Activated naive CD4-positive, alpha-beta T cell (primary cell): Measurements from ENCODE around the gene ZMIZ1.

Experiments
- DNase-seq, 4 experiments: peaks; one replicate each; lab custom pipeline; 2025; lab: John Stamatoyannopoulos, UW

ZMIZ1 gene

DNA sequence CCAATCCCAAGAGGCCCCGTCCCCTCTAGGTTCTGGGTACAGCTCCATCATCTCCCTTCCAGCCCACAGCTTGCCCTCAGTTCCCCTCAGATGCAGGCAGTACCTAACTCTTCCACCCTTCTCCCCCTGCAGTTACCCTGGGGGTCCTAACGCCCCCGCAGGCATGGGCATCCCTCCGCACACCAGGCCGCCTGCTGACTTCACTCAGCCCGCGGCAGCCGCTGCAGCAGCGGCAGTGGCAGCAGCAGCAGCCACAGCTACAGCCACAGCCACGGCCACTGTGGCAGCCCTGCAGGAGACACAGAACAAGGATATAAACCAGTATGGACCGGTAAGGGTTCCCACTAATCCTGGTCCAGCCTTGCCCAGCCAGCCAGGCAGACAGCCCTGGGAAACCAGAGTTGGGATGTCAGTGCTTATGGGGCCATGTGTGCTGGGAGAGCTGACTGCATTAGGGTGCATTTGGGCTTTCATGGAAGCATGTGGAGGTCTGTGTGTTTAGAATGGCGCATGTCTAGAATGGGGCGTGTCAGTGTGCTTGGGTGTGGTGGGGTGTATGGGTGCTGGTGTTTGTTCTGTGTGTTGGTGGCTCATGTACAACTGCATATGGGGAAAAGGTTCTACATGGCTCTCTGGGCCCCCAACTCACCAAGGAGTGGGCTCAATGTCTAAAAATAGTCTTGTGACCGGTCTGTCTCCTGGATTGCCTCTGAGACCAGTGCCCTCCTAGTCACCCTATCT is 223.4 kb downstream of the ZMIZ1 start:
- no peak for DNase-seq

DNA sequence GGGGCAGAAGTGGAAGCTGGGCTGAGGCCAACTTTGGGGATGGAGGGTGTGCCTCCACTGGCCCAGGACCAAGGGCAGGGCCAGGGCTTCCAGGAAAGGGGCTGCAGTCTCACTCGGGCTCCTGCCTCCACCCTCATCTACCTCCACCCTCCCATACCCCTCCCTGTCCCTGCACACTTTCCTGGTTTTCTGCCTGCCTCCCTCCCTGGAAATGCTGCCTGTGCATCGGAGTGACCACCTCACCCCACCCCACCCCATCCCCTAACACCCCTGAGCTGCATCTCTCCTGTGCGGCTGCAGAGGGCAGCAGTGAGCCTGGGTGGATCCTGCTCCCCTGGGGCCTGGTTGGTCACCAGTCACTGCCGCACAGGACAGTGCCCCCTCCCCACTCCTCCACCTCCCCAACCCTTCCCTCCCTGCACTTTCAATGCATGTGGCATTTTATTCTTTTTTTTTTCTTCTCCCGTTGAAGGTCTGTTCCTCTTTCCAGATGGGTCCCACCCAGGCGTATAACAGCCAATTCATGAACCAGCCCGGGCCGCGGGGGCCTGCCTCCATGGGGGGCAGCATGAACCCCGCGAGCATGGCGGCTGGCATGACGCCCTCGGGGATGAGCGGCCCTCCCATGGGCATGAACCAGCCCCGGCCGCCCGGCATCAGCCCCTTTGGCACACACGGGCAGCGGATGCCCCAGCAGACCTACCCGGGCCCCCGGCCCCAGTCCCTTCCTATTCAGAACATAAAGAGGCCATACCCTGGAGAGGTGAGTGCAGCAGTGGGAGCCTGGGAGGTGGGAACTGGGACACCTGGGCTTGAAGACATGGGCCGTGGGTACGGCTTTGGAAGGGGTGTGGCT is 224.4 kb downstream of the ZMIZ1 start:
- DNase-seq, result peak in 1 of 4 experiments; percentile 7

GRCh38 chr10:79293841-79294581 is 225.2 kb downstream of the ZMIZ1 start:
- no peak for DNase-seq

GRCh38 chr10:79295563-79295962 is 226.8 kb downstream of the ZMIZ1 start:
- DNase-seq, result no peak

DNA sequence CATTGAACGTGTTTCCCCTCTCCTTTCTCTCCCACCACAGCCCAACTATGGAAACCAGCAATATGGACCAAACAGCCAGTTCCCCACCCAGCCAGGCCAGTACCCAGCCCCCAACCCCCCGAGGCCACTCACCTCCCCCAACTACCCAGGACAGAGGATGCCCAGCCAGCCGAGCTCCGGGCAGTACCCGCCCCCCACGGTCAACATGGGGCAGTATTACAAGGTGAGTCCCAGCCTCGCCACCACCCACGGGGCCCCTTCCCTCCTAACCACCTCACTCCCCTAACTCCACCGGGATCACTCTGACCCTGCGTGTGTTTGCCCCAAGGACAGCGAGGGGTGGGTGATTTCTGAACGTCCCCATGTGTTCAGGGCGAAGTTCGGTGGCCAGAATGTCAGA is 227.7 kb downstream of the ZMIZ1 start:
- no peak for DNase-seq

- DNase-seq, result no peak
Observed at GRCh38 chr10:79298403-79299244, 229.9 kb downstream of the ZMIZ1 start.

DNA sequence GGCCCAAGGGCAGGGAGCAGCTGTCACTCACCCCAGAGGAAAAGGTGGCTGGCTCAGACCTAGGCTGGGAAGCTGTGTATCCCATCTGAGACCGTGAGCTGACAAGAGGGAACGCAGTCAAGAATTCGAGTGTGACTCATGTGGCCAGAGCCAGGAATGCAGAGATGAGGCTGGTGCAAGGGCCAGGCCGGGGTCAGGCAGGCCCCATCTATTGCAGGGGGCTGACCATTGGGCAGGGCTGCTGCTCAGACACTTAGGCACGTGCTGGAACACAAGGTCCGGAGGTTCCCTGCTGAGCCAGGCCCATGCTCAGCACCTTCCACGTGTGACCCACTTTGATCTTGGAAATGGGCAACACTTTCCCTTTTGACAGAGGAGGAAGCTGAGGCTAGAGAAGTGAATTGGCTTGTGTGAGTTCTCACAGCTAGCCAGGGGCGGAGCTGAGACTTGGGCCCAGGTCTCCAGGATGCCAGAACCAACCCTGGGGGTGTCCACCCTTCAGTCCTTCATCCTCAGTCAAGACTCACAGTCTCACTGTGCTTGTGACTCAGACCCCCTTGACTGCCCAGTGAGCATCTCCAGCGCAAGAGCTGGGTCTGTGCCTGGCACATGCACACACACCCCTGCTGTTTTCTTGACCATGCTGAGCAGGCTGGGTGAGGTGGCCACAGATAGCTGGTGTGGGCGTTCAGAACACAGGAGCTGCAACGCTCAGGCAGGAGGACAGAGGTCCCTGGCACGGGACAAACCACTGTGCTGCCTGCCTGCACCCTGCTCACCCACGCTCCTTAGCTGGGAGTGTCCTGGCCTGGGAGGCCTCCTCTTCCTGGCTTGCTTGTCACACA is 230.9 kb downstream of the ZMIZ1 start:
- no peak for DNase-seq

DNA sequence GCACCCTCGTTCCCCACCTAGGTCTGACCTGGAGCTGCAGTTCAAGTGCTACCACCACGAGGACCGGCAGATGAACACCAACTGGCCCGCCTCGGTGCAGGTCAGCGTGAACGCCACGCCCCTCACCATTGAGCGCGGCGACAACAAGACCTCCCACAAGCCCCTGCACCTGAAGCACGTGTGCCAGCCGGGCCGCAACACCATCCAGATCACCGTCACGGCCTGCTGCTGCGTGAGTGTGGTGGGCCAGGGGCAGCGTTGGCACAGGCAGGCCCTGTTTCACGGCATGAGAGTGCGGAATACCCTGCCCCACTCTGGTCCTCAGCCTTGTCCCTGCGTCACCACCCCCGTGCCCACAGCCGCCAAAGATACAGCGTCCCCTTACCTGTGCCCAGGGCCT is 231.9 kb downstream of the ZMIZ1 start:
- DNase-seq, result no peak

DNA sequence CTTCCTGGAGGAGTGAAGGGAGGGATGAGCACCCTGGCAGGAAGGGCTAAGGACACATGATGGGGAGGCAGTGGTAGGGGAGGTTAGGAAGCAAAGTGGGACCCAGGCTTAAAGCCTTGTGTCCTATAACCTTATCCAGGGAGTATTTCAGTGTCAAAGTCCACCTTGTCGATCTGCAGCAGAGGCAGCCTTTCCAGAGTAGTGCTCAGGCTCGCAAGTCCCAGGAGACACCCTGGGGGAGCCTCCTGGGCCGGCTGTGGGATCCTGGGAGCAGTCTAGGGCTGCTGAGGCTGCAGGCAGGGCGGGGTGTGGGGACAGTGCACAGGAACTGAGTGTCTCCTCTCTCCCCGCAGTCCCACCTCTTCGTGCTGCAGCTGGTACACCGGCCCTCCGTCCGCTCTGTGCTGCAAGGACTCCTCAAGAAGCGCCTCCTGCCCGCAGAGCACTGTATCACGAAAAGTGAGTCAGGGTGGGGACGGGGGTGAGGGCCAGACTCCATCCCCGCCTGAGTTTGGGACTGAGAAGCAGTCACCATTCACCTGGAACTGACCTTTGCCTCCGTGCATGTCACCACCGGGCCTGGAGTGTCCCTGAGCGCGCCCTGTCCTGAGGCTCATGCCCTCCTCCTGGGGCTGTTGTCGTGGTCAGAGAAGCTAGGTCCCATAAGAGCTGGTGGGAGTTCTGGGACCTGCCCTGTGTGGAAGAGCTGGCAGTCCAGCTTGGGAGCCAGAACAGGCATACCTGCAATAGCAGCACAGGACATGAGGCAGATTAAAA is 233.2 kb downstream of the ZMIZ1 start:
- no peak for DNase-seq

DNA sequence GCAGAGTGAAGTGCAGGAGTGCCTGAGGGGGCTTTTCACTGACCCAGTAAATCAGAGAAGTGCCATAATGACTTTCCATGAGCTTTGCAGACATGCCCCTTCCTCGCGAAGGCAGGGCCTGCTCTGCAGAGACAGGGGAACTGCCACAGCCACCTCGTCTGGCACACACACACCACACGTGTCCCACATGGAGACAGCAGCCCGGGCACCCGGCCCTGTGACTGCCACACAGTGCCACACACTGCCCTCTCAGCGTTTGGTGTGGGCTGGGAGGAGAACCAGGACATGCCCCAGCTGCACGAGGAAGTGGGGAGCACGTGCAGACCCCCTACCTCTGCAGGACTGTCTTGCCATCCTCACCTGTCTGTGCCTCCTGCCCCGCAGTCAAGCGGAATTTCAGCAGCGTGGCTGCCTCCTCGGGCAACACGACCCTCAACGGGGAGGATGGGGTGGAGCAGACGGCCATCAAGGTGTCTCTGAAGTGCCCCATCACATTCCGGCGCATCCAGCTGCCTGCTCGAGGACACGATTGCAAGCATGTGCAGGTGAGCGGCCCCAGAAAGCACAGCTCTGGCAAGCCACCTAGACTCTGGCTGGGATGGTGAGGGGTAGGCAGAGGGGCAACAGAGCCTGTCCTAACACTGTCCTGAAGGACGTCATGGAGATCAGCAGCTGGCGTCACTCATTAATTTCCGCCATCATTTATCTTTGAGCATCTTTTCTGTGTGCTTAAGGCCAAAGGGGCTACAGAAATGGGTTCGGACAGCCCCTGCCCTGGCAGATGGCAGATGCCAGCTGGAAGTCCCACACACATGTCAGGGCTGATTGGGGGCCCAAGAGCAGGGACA is 235.1 kb downstream of the ZMIZ1 start:
- no peak for DNase-seq

GRCh38 chr10:79304479-79305087 is 235.8 kb downstream of the ZMIZ1 start:
- DNase-seq, result no peak

DNA sequence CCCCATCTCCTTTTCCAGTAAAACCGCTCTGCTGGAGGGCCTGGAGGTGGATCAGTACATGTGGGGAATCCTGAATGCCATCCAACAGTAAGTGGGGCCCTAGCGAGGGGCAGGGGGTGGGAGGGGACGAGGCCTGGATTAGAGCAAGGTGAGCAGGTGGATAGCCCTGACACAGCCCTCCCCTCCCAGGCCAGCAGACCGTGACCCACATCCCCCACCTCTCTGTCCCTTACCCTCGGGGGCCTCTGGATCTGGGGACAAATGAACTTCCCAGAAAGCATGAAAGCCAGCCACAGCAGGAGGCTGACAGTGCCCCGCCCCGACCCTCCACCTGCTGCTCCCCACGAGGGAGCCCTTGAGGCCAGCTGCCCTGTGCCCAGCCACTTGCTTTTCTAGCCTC is 236.7 kb downstream of the ZMIZ1 start:
- DNase-seq, result no peak

- no peak for DNase-seq
Observed at GRCh38 chr10:79305988-79306387, 237.2 kb downstream of the ZMIZ1 start.

GRCh38 chr10:79306644-79307220 is 238.0 kb downstream of the ZMIZ1 start:
- no peak for DNase-seq

DNA sequence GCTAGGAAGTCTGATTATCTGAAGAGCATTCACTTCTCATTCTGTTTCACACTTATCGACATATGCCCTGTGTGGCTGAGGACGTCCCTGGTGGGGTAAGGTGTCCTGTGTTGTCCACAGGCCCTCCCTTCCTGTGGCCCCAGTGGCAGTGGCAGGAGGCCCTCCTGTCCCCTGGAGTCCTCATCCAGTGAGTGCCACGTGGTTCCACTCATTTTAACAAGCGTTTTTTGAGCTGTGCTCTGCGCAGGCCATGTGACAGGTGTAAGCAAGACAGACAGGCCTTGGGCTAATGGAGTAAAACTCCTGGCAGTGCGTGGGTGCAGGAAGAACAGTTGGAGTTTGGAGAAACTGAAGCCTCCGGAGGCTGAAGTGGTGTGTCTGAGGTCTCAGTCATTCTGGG is 239.2 kb downstream of the ZMIZ1 start:
- DNase-seq, result no peak

DNA sequence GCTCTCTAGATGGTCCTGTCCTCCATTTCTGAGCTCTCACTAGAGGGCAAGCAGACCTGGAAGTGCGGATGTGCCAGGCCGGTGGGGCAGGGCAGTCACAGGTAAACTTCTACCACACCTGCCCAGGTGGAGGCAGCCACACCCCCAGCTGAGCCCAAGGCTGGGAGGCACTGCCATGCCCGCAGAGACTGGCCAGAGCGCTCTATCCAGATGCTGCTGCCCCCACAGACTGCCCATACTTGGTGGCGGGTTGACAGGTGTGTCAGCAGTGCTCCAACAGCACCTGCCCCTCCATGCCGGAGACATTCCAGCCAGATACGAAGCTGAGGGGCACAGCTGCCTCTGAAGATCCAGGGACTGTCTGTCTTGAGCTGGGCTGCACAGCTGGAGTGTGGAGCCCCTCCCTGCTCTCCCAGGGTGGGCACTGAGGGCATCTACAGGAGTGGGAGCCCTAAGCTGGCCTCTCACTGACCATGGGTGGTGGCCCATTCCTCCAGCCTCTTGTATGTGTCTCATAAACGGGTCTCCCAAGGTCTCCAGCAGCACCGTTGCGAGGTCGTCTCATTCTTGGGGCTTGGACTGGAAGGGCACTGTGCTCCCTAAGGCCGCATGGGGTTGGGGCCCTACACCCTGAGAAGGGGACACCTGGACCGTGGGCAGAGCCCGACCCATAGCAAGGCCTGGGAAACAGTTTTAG is 240.4 kb downstream of the ZMIZ1 start:
- no peak for DNase-seq

DNA sequence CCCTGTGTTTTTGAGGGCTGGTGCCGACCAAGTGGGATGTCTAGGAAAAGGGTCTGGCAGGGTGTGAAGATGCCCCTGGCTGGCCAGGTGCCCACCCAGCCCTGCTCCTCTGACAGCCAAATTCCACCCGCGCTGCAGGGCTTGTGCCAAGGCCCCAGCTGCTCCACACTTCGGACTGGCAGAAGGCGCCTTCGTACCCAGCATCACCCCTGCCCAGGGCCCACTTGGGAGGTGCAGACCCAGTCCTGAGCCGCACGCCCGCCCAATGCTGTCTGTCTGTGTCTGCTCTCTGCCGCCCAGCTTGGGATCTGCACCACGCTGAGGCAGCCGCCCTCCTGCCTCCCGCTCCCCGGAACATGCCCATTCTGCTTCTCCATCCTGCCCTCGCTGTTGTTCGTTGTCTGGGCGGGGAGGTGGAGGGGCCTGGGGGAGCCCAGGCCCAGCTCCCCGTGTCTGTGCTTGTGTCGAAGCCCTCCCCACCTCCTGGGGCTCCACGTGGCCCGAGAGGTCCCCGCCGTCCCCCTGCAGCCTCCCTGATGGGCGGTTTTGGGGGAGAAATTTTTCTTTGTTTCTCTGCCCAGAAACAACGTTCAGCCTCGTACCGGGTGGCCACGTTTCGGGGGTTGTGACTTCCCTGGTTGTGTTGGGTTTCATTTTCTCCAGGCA is 241.6 kb downstream of the ZMIZ1 start:
- DNase-seq, result no peak
